Smooth muscle cell of the brain vasculature (primary cell): ENCODE data around the gene LRRC7.

ENCODE experiments used
- DNase-seq: peaks from one replicate; pipeline ENCODE4 v3.0.0-alpha.2; 2012; ENCODE audit warnings: low read depth, low spot score

Gene LRRC7

GRCh38 chr1:69589799-69590198 is 22.1 kb downstream of the LRRC7 start:
- DNase-seq, result no peak

GRCh38 chr1:69592341-69592740 is 24.6 kb downstream of the LRRC7 start:
- DNase-seq, result no peak

GRCh38 chr1:69595486-69595885 is 27.8 kb downstream of the LRRC7 start:
- no peak for DNase-seq

- no peak for DNase-seq
These were observed 43.6 kb downstream of the LRRC7 start for GRCh38 chr1:69611316-69611715.

- no peak for DNase-seq
These were observed 45.7 kb downstream of the LRRC7 start for GRCh38 chr1:69613414-69613813.

GRCh38 chr1:69638673-69639072 is 71.0 kb downstream of the LRRC7 start:
- DNase-seq, result no peak

- no peak for DNase-seq
These were observed 71.4 kb downstream of the LRRC7 start for GRCh38 chr1:69639159-69639558.

- no peak for DNase-seq
These were observed 75.5 kb downstream of the LRRC7 start for GRCh38 chr1:69643266-69643665.

- DNase-seq, result no peak
These were observed 77.8 kb downstream of the LRRC7 start for GRCh38 chr1:69645477-69645876.

- DNase-seq, result peak; percentile 10
These were observed 80.8 kb downstream of the LRRC7 start for GRCh38 chr1:69648486-69648885.

- DNase-seq, result no peak
These were observed 81.8 kb downstream of the LRRC7 start for GRCh38 chr1:69649383-69649990.

GRCh38 chr1:69650779-69651178 is 83.1 kb downstream of the LRRC7 start:
- no peak for DNase-seq

- DNase-seq, result no peak
These were observed 83.9 kb downstream of the LRRC7 start for GRCh38 chr1:69651656-69652055.

- DNase-seq, result no peak
These were observed 90.2 kb downstream of the LRRC7 start for GRCh38 chr1:69657971-69658370.

- no peak for DNase-seq
These were observed 94.0 kb downstream of the LRRC7 start for GRCh38 chr1:69661686-69662085.

GRCh38 chr1:69662321-69662720 is 94.6 kb downstream of the LRRC7 start:
- DNase-seq, result no peak

GRCh38 chr1:69671363-69672010 is 103.8 kb downstream of the LRRC7 start:
- DNase-seq, result no peak

- no peak for DNase-seq
These were observed 105.6 kb downstream of the LRRC7 start for GRCh38 chr1:69673321-69673720.

- DNase-seq, result no peak
These were observed 112.2 kb downstream of the LRRC7 start for GRCh38 chr1:69679965-69680364.

- DNase-seq, result no peak
These were observed 118.8 kb downstream of the LRRC7 start for GRCh38 chr1:69686367-69686984.

GRCh38 chr1:69688193-69688592 is 120.5 kb downstream of the LRRC7 start:
- no peak for DNase-seq

GRCh38 chr1:69691179-69691578 is 123.5 kb downstream of the LRRC7 start:
- DNase-seq, result no peak
